Duodenal mucosa (tissue), 2 donors: ENCODE measurements around the gene NTHL1.

Experiments
- H3K27ac ChIP-seq: one replicate; pipeline ENCODE4 v1.7.0; 2013; ENCODE audit warnings: low read depth, low read length
- H3K27me3 ChIP-seq, 2 donors: one replicate each; pipeline ENCODE4 v1.7.0; 2013; ENCODE audit warnings: low read length in 2 of 2, control low read depth in 1 of 2; ENCODE audit not compliant: insufficient read depth in 2 of 2, control insufficient read depth in 1 of 2
- H3K36me3 ChIP-seq, 2 donors: one replicate each; pipeline ENCODE4 v1.7.0; 2013; ENCODE audit warnings: low read length in 2 of 2, control low read depth in 1 of 2; ENCODE audit not compliant: insufficient read depth in 2 of 2, control insufficient read depth in 1 of 2
- H3K4me1 ChIP-seq, 2 donors: one replicate each; pipeline ENCODE4 v1.7.0; 2013; ENCODE audit warnings: low read length in 2 of 2, control low read depth in 1 of 2; ENCODE audit not compliant: insufficient read depth in 2 of 2, control insufficient read depth in 1 of 2
- H3K4me3 ChIP-seq, 2 donors: one replicate each; pipeline ENCODE4 v1.7.0; 2013; ENCODE audit warnings: low read length in 2 of 2, low read depth in 1 of 2
- H3K9ac ChIP-seq, 2 donors: one replicate each; pipeline ENCODE4 v1.7.0; 2013; ENCODE audit warnings: low read length in 2 of 2, low read depth in 1 of 2
- H3K9me3 ChIP-seq, 2 donors: one replicate each; pipeline ENCODE4 v1.7.0; 2013; ENCODE audit warnings: low read length in 2 of 2, control low read depth in 1 of 2; ENCODE audit not compliant: control insufficient read depth in 1 of 2

Gene NTHL1

DNA sequence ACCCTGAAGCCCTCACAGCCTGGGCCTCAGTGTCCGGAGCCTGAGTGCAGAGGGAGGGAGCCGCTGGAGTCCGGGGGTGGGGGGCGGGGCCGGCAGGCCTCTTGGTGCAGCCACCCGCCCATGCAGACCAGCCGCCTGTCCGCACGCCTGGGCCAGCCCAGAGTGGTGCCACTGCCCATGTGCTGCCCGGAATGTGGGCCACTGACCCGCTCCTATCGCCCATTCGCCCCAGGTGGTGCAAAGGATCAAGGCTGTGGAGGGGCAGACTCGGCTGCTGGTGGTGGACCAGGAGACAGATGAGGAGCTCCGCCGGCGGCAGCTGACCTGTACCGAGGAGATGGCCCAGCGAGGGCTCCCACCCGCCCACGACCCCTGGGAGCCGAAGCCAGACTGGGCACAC, 18.3 kb downstream of the NTHL1 start:
- Histone ChIP-seq H3K27me3 (no peaks in the 10 kb centered on the region), H3K9ac (no peak overlapping the region), H3K9me3 (no peaks in the 10 kb centered on the region), H3K27ac (no peak overlapping the region), H3K36me3 (no peaks in the 10 kb centered on the region), H3K4me1 (peaks cover 4 to 17% of the 10 kb centered on the region in 2 donors), H3K4me3 (no peak overlapping the region)

DNA sequence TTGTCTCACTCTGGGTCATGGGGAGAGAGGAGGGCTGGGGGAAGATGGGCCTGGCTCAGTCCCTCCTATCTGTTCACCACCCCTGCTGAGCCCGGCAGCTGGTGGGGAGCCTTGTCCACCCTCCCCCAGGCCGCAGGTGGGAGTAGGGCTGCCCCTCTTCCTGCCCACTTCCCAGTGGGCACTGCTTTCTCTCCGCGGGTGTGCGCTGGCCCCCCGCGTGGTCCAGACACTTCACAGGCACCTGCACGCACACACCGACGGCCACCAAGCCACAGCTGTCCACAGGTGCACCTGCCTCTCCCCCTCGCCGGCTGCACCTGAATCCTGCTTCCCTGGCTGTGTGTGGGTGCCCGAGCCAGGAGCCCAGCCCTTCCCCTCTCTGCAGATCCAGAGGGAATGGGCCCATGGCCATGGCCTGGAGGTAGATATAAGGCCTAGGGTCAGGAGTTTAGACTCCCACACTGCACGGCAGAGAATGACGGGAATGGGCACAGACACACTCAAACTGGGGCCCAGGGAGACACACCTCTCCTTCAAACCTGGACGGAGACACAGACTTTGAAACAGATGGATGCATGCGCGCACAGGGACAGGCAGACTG, 18.9 kb downstream of the NTHL1 start:
- Histone ChIP-seq H3K36me3 (no peaks in the 10 kb centered on the region), H3K27ac (no peak overlapping the region), H3K4me1 (peaks cover 1 to 22% of the 10 kb centered on the region in 2 donors), H3K9ac (peak overlapping the region in 1 of 2 donors; percentile 10), H3K4me3 (peak overlapping the region in 1 of 2 donors; percentile 80), H3K9me3 (no peaks in the 10 kb centered on the region), H3K27me3 (no peaks in the 10 kb centered on the region)

GRCh38 chr16:2028146-2028545, 19.5 kb downstream of the NTHL1 start:
- no peaks in the 10 kb centered on the region for H3K36me3 ChIP-seq
- peak overlapping the region; percentile 42 to 80 for H3K4me3 ChIP-seq
- peaks cover 4 to 27% of the 10 kb centered on the region in 2 donors for H3K4me1 ChIP-seq
- H3K9me3 ChIP-seq = no peaks in the 10 kb centered on the region
- no peaks in the 10 kb centered on the region for H3K27me3 ChIP-seq
- H3K27ac ChIP-seq = no peak overlapping the region
- peak overlapping the region; percentile 10 to 43 for H3K9ac ChIP-seq

DNA sequence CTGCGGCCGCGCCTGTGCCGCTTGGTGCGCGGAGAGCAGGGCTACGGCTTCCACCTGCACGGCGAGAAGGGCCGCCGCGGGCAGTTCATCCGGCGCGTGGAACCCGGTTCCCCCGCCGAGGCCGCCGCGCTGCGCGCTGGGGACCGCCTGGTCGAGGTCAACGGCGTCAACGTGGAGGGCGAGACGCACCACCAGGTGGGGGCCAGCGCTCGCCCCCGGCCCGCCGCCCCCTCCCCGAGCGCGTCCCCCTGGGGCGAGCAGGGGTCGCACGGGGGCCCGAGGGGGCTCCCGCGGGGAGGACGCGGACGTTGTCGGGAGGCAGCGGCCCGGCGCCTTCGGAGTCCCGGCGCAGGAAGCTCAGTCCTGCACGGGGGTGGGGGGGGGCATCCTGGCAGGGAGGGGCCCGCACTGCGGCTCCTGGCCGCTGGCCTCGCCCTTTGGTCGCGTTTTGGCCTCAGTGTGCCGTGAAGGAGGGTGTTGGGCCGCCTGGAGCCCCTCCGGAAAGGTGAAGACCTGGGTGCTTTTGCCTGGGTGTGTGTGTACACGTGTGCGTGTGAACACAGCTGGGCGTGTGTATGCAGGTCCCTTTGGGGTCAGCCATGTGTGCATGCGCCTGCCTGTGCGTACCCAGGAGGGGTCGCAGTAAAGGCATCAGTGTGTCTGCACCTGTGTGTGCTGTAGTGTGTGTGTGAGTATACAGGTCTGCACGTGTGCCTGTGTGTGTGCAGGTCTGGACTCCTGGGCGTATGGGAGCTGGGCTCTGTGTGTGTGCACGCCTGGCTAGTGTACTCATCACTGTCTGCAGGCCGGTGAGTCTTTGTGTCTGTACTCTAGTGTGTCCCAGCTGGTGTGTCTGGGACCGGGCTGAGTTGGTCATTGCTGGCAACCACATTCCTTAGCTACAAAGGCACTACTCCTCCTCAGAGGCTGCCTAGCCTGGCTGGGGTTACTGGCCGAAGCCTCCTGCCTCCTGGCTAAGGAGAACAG, 20.3 kb downstream of the NTHL1 start:
- H3K4me1 ChIP-seq = peaks cover 10 to 34% of the 10 kb centered on the region in 2 donors
- H3K27ac ChIP-seq = no peak overlapping the region
- H3K9ac ChIP-seq = peak overlapping the region; percentile 18 to 43

DNA sequence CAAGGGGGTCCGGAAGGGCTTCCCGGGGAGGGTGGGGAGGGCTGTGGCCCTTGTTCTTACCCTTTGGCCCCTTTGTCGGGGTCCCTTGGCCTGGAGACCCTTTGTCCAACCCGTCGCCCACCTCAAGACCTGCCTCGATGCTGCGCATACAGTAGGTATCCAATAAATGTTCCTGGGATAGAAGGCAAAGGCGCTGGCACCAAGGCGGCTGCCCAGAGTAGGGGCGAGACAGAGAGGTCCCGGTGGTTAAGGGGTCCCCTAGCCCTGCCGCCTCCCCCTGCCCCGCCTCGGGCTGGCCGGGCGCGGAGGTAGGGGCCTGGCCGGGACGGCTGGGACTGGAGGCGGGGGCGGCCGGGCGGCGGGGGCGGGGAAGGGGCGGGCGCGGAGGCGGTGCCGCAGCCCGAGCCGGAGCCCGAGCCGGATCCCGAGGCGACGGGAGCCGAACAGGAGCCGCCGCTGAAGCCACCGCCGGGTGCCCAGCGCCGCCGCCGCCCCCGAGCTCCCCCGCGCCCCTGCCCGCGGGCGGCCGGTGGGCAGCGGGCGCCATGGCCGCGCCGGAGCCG, 21.1 kb downstream of the NTHL1 start, which contains the start of gene NHERF2:
TSS of gene NHERF2 (plus strand) at position 442 of the 563 bp plus-strand sequence. CDS start at position 546, 104 bp downstream.
- H3K27ac ChIP-seq = no peak within 1 kb of the TSS
- no peaks in the 10 kb centered on the region for H3K9me3 ChIP-seq
- H3K4me3 ChIP-seq = peak within 1 kb of the TSS; percentile 42 to 80
- H3K4me1 ChIP-seq = peaks cover 10 to 34% of the 10 kb centered on the region in 2 donors
- no peaks in the 10 kb centered on the region for H3K36me3 ChIP-seq
- H3K27me3 ChIP-seq = peaks cover 0 to 5% of the 10 kb centered on the region in 2 donors
- peak within 1 kb of the TSS; percentile 33 to 51 for H3K9ac ChIP-seq

More for the DNA sequence above, 20.3 kb downstream of the NTHL1 start:
- Histone ChIP-seq H3K9me3 (no peaks in the 10 kb centered on the region), H3K27me3 (peaks cover 0 to 2% of the 10 kb centered on the region in 2 donors), H3K36me3 (no peaks in the 10 kb centered on the region), H3K4me3 (peak overlapping the region; percentile 42 to 80)

DNA sequence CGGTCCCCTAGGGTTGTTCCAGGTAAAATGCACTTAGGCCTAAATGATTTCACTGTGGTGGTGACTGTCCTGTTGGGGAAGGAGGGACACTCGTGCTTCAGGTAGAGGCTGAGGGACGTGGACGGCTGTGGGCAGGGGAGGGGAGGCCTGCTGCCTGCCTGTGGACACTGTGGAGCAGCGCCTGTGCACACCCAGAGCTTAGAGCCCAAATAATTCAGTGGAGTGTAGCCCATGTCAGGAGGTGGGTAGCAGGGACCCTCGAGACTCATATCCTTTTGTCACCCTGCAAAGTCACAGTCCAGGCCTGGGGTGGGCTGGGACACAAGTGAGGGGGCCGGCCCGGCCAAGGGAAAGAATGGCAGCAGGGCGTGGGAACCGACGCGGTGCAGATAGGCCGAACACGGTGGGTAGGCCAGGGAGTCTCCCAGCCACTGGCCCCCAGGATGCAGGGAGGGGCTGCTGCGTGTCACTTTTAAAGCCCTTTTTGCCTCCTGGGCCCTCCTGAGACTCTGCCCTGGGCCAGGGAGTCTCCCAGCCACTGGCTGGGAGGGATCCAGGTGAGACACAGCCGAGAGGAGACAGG, 21.7 kb downstream of the NTHL1 start:
- Histone ChIP-seq H3K9me3 (no peaks in the 10 kb centered on the region), H3K4me1 (peaks cover 10 to 34% of the 10 kb centered on the region in 2 donors)

GRCh38 chr16:2025251-2025650, 22.4 kb downstream of the NTHL1 start:
- Histone ChIP-seq H3K27me3 (peaks cover 2 to 14% of the 10 kb centered on the region in 2 donors), H3K9me3 (no peaks in the 10 kb centered on the region), H3K9ac (no peak overlapping the region), H3K4me3 (no peak overlapping the region), H3K36me3 (no peaks in the 10 kb centered on the region), H3K4me1 (peaks cover 10 to 34% of the 10 kb centered on the region in 2 donors), H3K27ac (no peak overlapping the region)

More for the DNA sequence above, 21.7 kb downstream of the NTHL1 start:
- Histone ChIP-seq H3K27me3 (peaks cover 0 to 7% of the 10 kb centered on the region in 2 donors), H3K4me3 (peak overlapping the region in 1 of 2 donors; percentile 53), H3K9ac (peak overlapping the region; percentile 33 to 51), H3K36me3 (no peaks in the 10 kb centered on the region), H3K27ac (no peak overlapping the region)

- Histone ChIP-seq H3K36me3 (no peaks in the 10 kb centered on the region), H3K4me3 (no peak overlapping the region), H3K4me1 (peaks cover 10 to 29% of the 10 kb centered on the region in 2 donors)
Observed at GRCh38 chr16:2024032-2024420, 23.6 kb downstream of the NTHL1 start.

DNA sequence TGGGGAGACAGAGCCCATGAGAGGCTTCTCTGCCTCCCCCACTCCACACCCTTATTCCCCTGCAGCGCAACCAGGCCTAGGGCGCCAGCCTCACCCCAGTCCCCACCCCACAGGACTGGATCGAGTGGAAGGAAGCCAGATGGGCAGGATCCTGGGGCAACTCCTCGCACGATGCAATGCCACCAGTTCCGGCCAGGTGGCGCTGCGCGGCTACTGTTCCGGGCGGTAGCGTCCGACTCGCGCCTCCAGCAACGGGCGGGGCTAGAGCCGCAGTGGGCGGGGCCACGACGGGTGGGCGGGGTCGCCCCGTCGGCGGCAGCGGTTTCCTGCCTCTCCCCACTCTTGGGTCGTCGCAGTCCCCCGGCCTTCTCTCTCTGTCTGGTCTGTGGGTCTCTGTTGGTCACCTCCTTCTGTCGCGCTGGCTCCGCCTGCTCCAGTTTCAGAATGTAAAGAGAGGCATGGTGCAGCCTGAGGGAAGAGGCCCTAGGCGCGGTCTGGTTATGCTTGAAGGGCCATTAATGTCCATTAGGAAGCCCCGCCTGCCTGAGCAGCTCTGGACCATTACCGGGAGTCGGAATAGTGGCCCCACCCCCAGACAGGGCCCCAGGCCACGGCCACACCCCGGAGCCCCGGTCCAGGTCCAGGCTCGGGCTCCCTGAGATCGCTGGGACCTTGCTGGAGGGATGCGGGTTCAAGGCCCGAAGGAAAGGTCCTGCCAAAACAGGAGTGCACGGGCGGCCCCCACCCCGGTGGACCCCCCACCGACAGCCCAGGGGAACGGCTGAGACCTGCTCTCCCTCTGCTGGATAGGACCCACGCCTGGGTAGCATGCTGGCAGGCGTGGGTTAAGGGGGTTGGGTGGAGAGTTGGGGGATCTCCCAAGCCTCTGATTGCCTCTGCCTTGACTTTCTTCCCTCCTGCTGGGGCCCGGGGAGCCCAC, 24.3 kb downstream of the NTHL1 start:
- Histone ChIP-seq H3K27ac (peak overlapping the region; percentile 56), H3K4me1 (peaks cover 10 to 29% of the 10 kb centered on the region in 2 donors), H3K27me3 (peaks cover 18 to 24% of the 10 kb centered on the region in 2 donors), H3K4me3 (peak overlapping the region; percentile 60 to 68), H3K36me3 (no peaks in the 10 kb centered on the region), H3K9ac (peak overlapping the region; percentile 25 to 56), H3K9me3 (no peaks in the 10 kb centered on the region)

More at GRCh38 chr16:2024032-2024420, 23.6 kb downstream of the NTHL1 start:
- no peak overlapping the region for H3K9ac ChIP-seq
- no peak overlapping the region for H3K27ac ChIP-seq
- H3K9me3 ChIP-seq = no peaks in the 10 kb centered on the region
- H3K27me3 ChIP-seq = peaks cover 14 to 22% of the 10 kb centered on the region in 2 donors
